ENCODE data around the gene SOWAHC. TPM values are rescaled to one million over a fixed set of nuclear protein-coding genes. Genes with fewer than 3 reads are reported as not detected.

SOWAHC gene
- total and polyA plus RNA-seq, 2 of the 13 experiments (the other 11 are each of a cell fraction or from before 2014, with no cell fraction given): 21.2 to 22.5 TPM

DNA sequence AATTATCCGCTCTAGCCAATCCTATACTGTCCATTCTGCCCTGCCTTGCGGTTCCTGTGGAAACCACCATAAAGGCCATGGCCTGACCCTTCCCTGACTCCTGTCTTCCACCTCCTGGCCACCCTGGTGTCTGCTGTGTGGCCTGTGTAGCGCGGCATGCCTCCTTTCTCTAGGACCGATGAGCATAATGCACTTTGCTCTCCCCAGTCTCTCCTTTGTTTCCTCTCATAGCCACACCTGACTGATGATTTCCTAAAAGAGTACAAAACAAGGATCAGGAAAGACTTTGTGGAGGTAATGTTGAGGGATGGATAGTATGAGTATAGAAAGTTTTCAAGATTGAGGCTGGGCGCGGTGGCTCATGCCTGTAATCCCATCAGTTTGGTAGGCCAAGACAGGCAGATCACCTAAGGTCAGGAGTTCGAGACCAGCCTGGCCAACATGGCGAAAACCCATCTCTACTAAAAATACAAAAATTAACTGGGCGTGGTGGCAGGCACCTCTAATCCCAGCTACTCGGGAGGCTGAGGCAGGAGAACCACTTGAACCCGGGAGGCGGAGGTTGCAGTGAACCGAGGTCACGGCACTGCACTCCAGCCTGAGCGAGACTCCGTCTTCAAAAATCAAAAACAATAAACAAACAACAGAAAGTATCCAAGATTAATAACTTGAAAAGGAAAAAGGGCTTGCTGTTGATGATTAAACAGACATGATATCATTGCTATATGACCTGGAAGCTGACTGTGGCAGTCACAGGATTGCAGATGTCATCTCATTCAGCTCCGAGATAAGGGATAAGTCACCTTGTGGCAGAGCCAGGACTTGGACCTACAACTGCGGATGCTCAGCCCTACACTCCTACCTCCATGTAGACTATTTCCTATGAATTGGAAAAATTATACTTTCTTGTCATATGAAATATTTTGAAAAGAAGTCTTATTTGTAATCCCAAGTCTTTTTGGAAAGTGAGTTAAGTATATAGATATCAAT lies 16.6 kb downstream of the SOWAHC start (continued):
- TF ChIP-seq MTERF4 (CRISPR knock-in tag; IDR thresholded peaks at IDR 0.05) (no peak), ZBTB8A (CRISPR knock-in tag; IDR thresholded peaks at IDR 0.05; ENCODE audit: borderline replicate concordance, low read depth) (no peak), ZFP36 (IDR thresholded peaks at IDR 0.05; ENCODE audit: borderline replicate concordance, low read depth, low read length, partially characterized antibody) (no peak), ZNF121 (CRISPR knock-in tag; IDR thresholded peaks at IDR 0.05) (no peak), ZNF30 (CRISPR knock-in tag; IDR thresholded peaks at IDR 0.05) (no peak), TP53 (CRISPR knock-in tag; conservative IDR thresholded peaks at IDR 0.05) (no peak), CBX5 (CRISPR knock-in tag; IDR thresholded peaks at IDR 0.05; ENCODE audit: borderline replicate concordance) (peak; percentile 87; the same call in 1 of the 2 replicates), ZNF333 (CRISPR knock-in tag; IDR thresholded peaks at IDR 0.05; ENCODE audit: borderline replicate concordance) (no peak), KLF11 (CRISPR knock-in tag; IDR thresholded peaks at IDR 0.05) (no peak), MBD4 (IDR thresholded peaks at IDR 0.05; ENCODE audit: borderline replicate concordance, low read length) (no peak), SKI (IDR thresholded peaks at IDR 0.05; ENCODE audit: partially characterized antibody) (no peak), EP300 (IDR thresholded peaks at IDR 0.05; ENCODE audit: low read depth in 2 of 2, low read length in 2 of 2) (peak in 1 of 2 experiments; percentile 13; a peak in 1 of 4 replicates), EP300 (CRISPR knock-in tag; IDR thresholded peaks at IDR 0.05; ENCODE audit: borderline replicate concordance) (peak; percentile 20; the same call in 1 of the 2 replicates), ZC3H13 (CRISPR knock-in tag; IDR thresholded peaks at IDR 0.05) (0 out of 2 replicates have a peak, but pooled peaks have one; percentile 33), FOXA3 (CRISPR knock-in tag; IDR thresholded peaks at IDR 0.05) (peak; percentile 65; the same call in 1 of the 2 replicates), MXD3 (CRISPR knock-in tag; IDR thresholded peaks at IDR 0.05) (0 out of 2 replicates have a peak, but pooled peaks have one; percentile 46)
- TF ChIP-seq, protein P1, sequence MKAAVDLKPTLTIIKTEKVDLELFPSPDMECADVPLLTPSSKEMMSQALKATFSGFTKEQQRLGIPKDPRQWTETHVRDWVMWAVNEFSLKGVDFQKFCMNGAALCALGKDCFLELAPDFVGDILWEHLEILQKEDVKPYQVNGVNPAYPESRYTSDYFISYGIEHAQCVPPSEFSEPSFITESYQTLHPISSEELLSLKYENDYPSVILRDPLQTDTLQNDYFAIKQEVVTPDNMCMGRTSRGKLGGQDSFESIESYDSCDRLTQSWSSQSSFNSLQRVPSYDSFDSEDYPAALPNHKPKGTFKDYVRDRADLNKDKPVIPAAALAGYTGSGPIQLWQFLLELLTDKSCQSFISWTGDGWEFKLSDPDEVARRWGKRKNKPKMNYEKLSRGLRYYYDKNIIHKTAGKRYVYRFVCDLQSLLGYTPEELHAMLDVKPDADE (CRISPR knock-in tag; IDR thresholded peaks at IDR 0.05): no peak
- TF ChIP-seq, protein P2, sequence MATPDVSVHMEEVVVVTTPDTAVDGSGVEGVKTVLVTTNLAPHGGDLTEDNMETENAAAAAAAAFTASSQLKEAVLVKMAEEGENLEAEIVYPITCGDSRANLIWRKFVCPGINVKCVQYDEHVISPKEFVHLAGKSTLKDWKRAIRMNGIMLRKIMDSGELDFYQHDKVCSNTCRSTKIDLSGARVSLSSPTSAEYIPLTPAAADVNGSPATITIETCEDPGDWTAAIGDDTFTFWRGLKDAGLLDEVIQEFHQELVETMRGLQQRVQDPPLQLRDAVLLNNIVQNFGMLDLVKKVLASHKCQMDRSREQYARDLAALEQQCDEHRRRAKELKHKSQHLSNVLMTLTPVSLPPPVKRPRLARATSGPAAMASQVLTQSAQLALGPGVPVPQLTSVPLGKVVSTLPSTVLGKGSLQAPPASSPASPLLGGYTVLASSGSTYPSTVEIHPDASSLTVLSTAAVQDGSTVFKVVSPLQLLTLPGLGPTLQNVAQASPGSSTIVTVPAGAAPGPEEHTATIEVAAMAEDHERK (CRISPR knock-in tag; IDR thresholded peaks at IDR 0.05; ENCODE audit: low read depth): no peak
- TF ChIP-seq, protein P3, sequence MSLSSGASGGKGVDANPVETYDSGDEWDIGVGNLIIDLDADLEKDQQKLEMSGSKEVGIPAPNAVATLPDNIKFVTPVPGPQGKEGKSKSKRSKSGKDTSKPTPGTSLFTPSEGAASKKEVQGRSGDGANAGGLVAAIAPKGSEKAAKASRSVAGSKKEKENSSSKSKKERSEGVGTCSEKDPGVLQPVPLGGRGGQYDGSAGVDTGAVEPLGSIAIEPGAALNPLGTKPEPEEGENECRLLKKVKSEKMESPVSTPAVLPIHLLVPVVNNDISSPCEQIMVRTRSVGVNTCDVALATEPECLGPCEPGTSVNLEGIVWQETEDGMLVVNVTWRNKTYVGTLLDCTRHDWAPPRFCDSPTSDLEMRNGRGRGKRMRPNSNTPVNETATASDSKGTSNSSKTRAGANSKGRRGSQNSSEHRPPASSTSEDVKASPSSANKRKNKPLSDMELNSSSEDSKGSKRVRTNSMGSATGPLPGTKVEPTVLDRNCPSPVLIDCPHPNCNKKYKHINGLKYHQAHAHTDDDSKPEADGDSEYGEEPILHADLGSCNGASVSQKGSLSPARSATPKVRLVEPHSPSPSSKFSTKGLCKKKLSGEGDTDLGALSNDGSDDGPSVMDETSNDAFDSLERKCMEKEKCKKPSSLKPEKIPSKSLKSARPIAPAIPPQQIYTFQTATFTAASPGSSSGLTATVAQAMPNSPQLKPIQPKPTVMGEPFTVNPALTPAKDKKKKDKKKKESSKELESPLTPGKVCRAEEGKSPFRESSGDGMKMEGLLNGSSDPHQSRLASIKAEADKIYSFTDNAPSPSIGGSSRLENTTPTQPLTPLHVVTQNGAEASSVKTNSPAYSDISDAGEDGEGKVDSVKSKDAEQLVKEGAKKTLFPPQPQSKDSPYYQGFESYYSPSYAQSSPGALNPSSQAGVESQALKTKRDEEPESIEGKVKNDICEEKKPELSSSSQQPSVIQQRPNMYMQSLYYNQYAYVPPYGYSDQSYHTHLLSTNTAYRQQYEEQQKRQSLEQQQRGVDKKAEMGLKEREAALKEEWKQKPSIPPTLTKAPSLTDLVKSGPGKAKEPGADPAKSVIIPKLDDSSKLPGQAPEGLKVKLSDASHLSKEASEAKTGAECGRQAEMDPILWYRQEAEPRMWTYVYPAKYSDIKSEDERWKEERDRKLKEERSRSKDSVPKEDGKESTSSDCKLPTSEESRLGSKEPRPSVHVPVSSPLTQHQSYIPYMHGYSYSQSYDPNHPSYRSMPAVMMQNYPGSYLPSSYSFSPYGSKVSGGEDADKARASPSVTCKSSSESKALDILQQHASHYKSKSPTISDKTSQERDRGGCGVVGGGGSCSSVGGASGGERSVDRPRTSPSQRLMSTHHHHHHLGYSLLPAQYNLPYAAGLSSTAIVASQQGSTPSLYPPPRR (CRISPR knock-in tag; IDR thresholded peaks at IDR 0.05; ENCODE audit: borderline replicate concordance): no peak
